SIG-M5 treated with dmso at 0.1 percent for 504 hours (cell line): ENCODE measurements around the gene ZNF483.
"Not testable (repeated sequence)": the region's sequence is repeated elsewhere in the genome, so short reads cannot be mapped to it uniquely, and the experiment has no call there.

Experiments
- DNase-seq: peaks from one replicate; lab custom pipeline; 2025; ENCODE audit not compliant: unreplicated experiment; lab: John Stamatoyannopoulos, UW

The ZNF483 gene

GRCh38 chr9:111610149-111610548, 85.2 kb downstream of the ZNF483 start:
- DNase-seq: no peak

- DNase-seq: no peak
Measured at GRCh38 chr9:111610845-111611244, 85.9 kb downstream of the ZNF483 start.

- DNase-seq: no peak
Measured at GRCh38 chr9:111613436-111614040, 88.6 kb downstream of the ZNF483 start.

GRCh38 chr9:111615928-111616327, 90.9 kb downstream of the ZNF483 start:
- DNase-seq: no peak

- DNase-seq: not testable (repeated sequence)
Measured at GRCh38 chr9:111617349-111617748, 92.4 kb downstream of the ZNF483 start.

- peak; percentile 38 for DNase-seq
Measured at GRCh38 chr9:111621895-111622480, 97.0 kb downstream of the ZNF483 start.

- DNase-seq: peak; percentile 40
Measured at GRCh38 chr9:111622626-111623025, 97.6 kb downstream of the ZNF483 start.
